ENCODE results near the gene SLC30A9.

GRCh38 chr4:41989994-41990364, 351 bp upstream of the SLC30A9 start:
- TF ChIP-seq CTCF (IDR thresholded peaks at IDR 0.05) (no peak), POLR2A (IDR thresholded peaks at IDR 0.05) (no peak)
